Rectal smooth muscle tissue (tissue), 1 donor: ENCODE data around the gene C12orf42.

Source experiments
- H3K27ac ChIP-seq: one replicate; pipeline ENCODE4 v1.7.0; 2013; ENCODE audit warnings: low read depth, low read length, inconsistent platforms
- H3K27me3 ChIP-seq: one replicate; pipeline ENCODE4 v1.7.0; 2013; ENCODE audit warnings: low read length; ENCODE audit not compliant: control insufficient read depth, insufficient read depth
- H3K36me3 ChIP-seq: one replicate; pipeline ENCODE4 v1.7.0; 2013; ENCODE audit warnings: low read length; ENCODE audit not compliant: control insufficient read depth, insufficient read depth
- H3K4me1 ChIP-seq: one replicate; pipeline ENCODE4 v1.7.0; 2013; ENCODE audit warnings: low read length; ENCODE audit not compliant: control insufficient read depth, insufficient read depth
- H3K4me3 ChIP-seq: one replicate; pipeline ENCODE4 v1.7.0; 2013; ENCODE audit warnings: low read length
- H3K9ac ChIP-seq: one replicate; pipeline ENCODE4 v1.7.0; 2013; ENCODE audit warnings: low read length

C12orf42 gene

GRCh38 chr12:103475073-103475472 is 20.7 kb downstream of the C12orf42 start:
- H3K36me3 ChIP-seq = no peaks in the 10 kb centered on the region
- H3K9ac ChIP-seq = no peak overlapping the region
- no peak overlapping the region for H3K27ac ChIP-seq
- H3K4me1 ChIP-seq = no peaks in the 10 kb centered on the region
- H3K4me3 ChIP-seq = no peak overlapping the region
- H3K27me3 ChIP-seq = no peaks in the 10 kb centered on the region

GRCh38 chr12:103470664-103471063 is 25.1 kb downstream of the C12orf42 start:
- H3K27me3 ChIP-seq = no peaks in the 10 kb centered on the region
- no peaks in the 10 kb centered on the region for H3K36me3 ChIP-seq
- no peaks in the 10 kb centered on the region for H3K4me1 ChIP-seq
- H3K4me3 ChIP-seq = no peak overlapping the region
- no peak overlapping the region for H3K27ac ChIP-seq
- no peak overlapping the region for H3K9ac ChIP-seq

- Histone ChIP-seq H3K27me3 (no peaks in the 10 kb centered on the region), H3K4me1 (no peaks in the 10 kb centered on the region), H3K9ac (no peak overlapping the region), H3K4me3 (no peak overlapping the region), H3K36me3 (no peaks in the 10 kb centered on the region), H3K27ac (no peak overlapping the region)
Measured at GRCh38 chr12:103469719-103470118, 26.0 kb downstream of the C12orf42 start.

GRCh38 chr12:103468837-103469236 is 26.9 kb downstream of the C12orf42 start:
- no peak overlapping the region for H3K9ac ChIP-seq
- no peaks in the 10 kb centered on the region for H3K36me3 ChIP-seq
- no peak overlapping the region for H3K27ac ChIP-seq
- H3K4me3 ChIP-seq = no peak overlapping the region
- H3K27me3 ChIP-seq = no peaks in the 10 kb centered on the region
- no peaks in the 10 kb centered on the region for H3K4me1 ChIP-seq

GRCh38 chr12:103462675-103463074 is 33.1 kb downstream of the C12orf42 start:
- H3K27me3 ChIP-seq = no peaks in the 10 kb centered on the region
- H3K27ac ChIP-seq = no peak overlapping the region
- H3K36me3 ChIP-seq = no peaks in the 10 kb centered on the region
- no peak overlapping the region for H3K9ac ChIP-seq
- H3K4me3 ChIP-seq = no peak overlapping the region
- H3K4me1 ChIP-seq = no peaks in the 10 kb centered on the region

GRCh38 chr12:103457471-103457870 is 38.3 kb downstream of the C12orf42 start:
- H3K36me3 ChIP-seq = no peaks in the 10 kb centered on the region
- H3K9ac ChIP-seq = no peak overlapping the region
- no peak overlapping the region for H3K4me3 ChIP-seq
- no peaks in the 10 kb centered on the region for H3K27me3 ChIP-seq
- no peaks in the 10 kb centered on the region for H3K4me1 ChIP-seq
- no peak overlapping the region for H3K27ac ChIP-seq

- no peaks in the 10 kb centered on the region for H3K36me3 ChIP-seq
- no peak overlapping the region for H3K27ac ChIP-seq
- H3K9ac ChIP-seq = no peak overlapping the region
- H3K4me3 ChIP-seq = no peak overlapping the region
- H3K27me3 ChIP-seq = no peaks in the 10 kb centered on the region
- no peaks in the 10 kb centered on the region for H3K4me1 ChIP-seq
Measured at GRCh38 chr12:103456006-103456405, 39.8 kb downstream of the C12orf42 start.

GRCh38 chr12:103455020-103455763 is 40.6 kb downstream of the C12orf42 start:
- no peak overlapping the region for H3K9ac ChIP-seq
- no peak overlapping the region for H3K4me3 ChIP-seq
- no peaks in the 10 kb centered on the region for H3K4me1 ChIP-seq
- H3K36me3 ChIP-seq = no peaks in the 10 kb centered on the region
- no peak overlapping the region for H3K27ac ChIP-seq
- no peaks in the 10 kb centered on the region for H3K27me3 ChIP-seq

GRCh38 chr12:103444983-103445382 is 50.8 kb downstream of the C12orf42 start:
- Histone ChIP-seq H3K4me3 (no peak overlapping the region), H3K4me1 (no peaks in the 10 kb centered on the region), H3K9ac (no peak overlapping the region), H3K27me3 (no peaks in the 10 kb centered on the region), H3K27ac (no peak overlapping the region), H3K36me3 (no peaks in the 10 kb centered on the region)

- Histone ChIP-seq H3K9ac (no peak overlapping the region), H3K4me1 (no peaks in the 10 kb centered on the region), H3K27ac (no peak overlapping the region), H3K27me3 (no peaks in the 10 kb centered on the region), H3K36me3 (no peaks in the 10 kb centered on the region), H3K4me3 (no peak overlapping the region)
Measured at GRCh38 chr12:103442822-103443221, 52.9 kb downstream of the C12orf42 start.

- Histone ChIP-seq H3K27me3 (no peaks in the 10 kb centered on the region), H3K27ac (no peak overlapping the region)
Measured at GRCh38 chr12:103442182-103442555, 53.6 kb downstream of the C12orf42 start.

GRCh38 chr12:103441437-103442181 is 54.2 kb downstream of the C12orf42 start:
- Histone ChIP-seq H3K27me3 (no peaks in the 10 kb centered on the region), H3K4me3 (peak overlapping the region; percentile 27), H3K4me1 (no peaks in the 10 kb centered on the region), H3K27ac (no peak overlapping the region), H3K9ac (no peak overlapping the region), H3K36me3 (no peaks in the 10 kb centered on the region)

More at GRCh38 chr12:103442182-103442555, 53.6 kb downstream of the C12orf42 start:
- Histone ChIP-seq H3K36me3 (no peaks in the 10 kb centered on the region), H3K4me3 (no peak overlapping the region), H3K9ac (no peak overlapping the region), H3K4me1 (no peaks in the 10 kb centered on the region)
